Measurements from ENCODE around the gene FGD2.

Gene FGD2

GRCh38 chr6:37054580-37054979, 49.1 kb downstream of the FGD2 start:
- no peaks in the 10 kb centered on the region for H3K36me3 ChIP-seq
- intact Hi-C loops (cut with DNase I; ENCODE audit: low total_unique reads) = loop anchor here (10.0 kb wide), 2 partner anchors 50 to 150 kb away; no protein-coding TSS in a partner anchor
- DNase-seq = no peak
- H3K27me3 ChIP-seq = peaks cover 0 to 6% of the 10 kb centered on the region in 2 donors
- no peak overlapping the region for H3K4me3 ChIP-seq
- peaks cover 0 to 16% (median 5%) of the 10 kb centered on the region in 4 donors for H3K4me1 ChIP-seq
- H3K9me3 ChIP-seq = no peaks in the 10 kb centered on the region
- TF ChIP-seq, protein P1, sequence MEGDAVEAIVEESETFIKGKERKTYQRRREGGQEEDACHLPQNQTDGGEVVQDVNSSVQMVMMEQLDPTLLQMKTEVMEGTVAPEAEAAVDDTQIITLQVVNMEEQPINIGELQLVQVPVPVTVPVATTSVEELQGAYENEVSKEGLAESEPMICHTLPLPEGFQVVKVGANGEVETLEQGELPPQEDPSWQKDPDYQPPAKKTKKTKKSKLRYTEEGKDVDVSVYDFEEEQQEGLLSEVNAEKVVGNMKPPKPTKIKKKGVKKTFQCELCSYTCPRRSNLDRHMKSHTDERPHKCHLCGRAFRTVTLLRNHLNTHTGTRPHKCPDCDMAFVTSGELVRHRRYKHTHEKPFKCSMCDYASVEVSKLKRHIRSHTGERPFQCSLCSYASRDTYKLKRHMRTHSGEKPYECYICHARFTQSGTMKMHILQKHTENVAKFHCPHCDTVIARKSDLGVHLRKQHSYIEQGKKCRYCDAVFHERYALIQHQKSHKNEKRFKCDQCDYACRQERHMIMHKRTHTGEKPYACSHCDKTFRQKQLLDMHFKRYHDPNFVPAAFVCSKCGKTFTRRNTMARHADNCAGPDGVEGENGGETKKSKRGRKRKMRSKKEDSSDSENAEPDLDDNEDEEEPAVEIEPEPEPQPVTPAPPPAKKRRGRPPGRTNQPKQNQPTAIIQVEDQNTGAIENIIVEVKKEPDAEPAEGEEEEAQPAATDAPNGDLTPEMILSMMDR (IDR thresholded peaks at IDR 0.05) = no peak
- no peak overlapping the region for H3K27ac ChIP-seq

GRCh38 chr6:37056112-37056403, 50.6 kb downstream of the FGD2 start:
- Histone ChIP-seq H3K27me3 (no peaks in the 10 kb centered on the region), H3K27ac (no peak overlapping the region), H3K4me3 (no peak overlapping the region), H3K9me3 (no peaks in the 10 kb centered on the region), H3K36me3 (no peaks in the 10 kb centered on the region), H3K4me1 (peaks cover 0 to 18% (median 10%) of the 10 kb centered on the region in 4 donors)
- DNase-seq = no peak
- TF ChIP-seq, protein P1 (IDR thresholded peaks at IDR 0.05) = no peak
- intact Hi-C loops (cut with DNase I; ENCODE audit: low total_unique reads) = loop anchor here (10.0 kb wide), 2 partner anchors 49 to 149 kb away; no protein-coding TSS in a partner anchor

- Histone ChIP-seq H3K27ac (no peak overlapping the region), H3K36me3 (no peaks in the 10 kb centered on the region), H3K27me3 (no peaks in the 10 kb centered on the region), H3K4me1 (peaks cover 0 to 13% (median 9%) of the 10 kb centered on the region in 4 donors), H3K4me3 (no peak overlapping the region), H3K9me3 (no peaks in the 10 kb centered on the region)
- TF ChIP-seq, protein P1 (IDR thresholded peaks at IDR 0.05) = no peak
- no peak for DNase-seq
- intact Hi-C loops (cut with DNase I; ENCODE audit: low total_unique reads) = loop anchor here (10.0 kb wide), 2 partner anchors 48 to 148 kb away; no protein-coding TSS in a partner anchor
Observed at GRCh38 chr6:37056439-37057127, 51.1 kb downstream of the FGD2 start.

GRCh38 chr6:37057128-37057471, 51.6 kb downstream of the FGD2 start:
- TF ChIP-seq, protein P1 (IDR thresholded peaks at IDR 0.05) = no peak
- H3K27ac ChIP-seq = no peak overlapping the region
- H3K4me1 ChIP-seq = peaks cover 0 to 10% (median 9%) of the 10 kb centered on the region in 4 donors
- H3K27me3 ChIP-seq = no peaks in the 10 kb centered on the region
- no peak overlapping the region for H3K4me3 ChIP-seq
- no peaks in the 10 kb centered on the region for H3K9me3 ChIP-seq
- intact Hi-C loops (cut with DNase I; ENCODE audit: low total_unique reads) = loop anchor here (10.0 kb wide), 2 partner anchors 48 to 148 kb away; no protein-coding TSS in a partner anchor
- no peak for DNase-seq
- H3K36me3 ChIP-seq = no peaks in the 10 kb centered on the region

DNA sequence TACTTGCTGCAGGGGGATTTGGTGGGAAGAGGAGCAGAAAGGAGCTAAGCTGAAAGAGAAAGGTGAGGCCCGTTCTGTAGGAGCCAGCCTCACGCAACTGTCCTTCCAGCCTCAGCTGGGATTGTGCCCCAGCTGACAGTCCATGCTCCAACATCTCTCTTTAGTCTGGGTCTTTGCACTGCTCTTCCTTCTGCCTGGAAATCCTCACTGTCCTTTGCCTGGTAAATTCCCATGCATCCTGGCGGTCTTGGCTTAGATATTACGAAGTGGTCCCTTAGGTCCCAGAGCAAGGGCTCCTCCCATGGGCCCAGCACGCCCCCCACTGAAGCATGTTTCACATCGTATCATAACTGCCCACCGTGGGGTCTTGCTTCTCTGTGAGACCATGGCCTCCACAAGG, 52.2 kb downstream of the FGD2 start:
- peaks cover 0 to 10% (median 9%) of the 10 kb centered on the region in 4 donors for H3K4me1 ChIP-seq
- H3K27me3 ChIP-seq = no peaks in the 10 kb centered on the region
- H3K27ac ChIP-seq = no peak overlapping the region
- H3K4me3 ChIP-seq = no peak overlapping the region
- no peak for DNase-seq
- intact Hi-C loops (cut with DNase I; ENCODE audit: low total_unique reads) = loop anchor here (10.0 kb wide), 2 partner anchors 47 to 147 kb away; no protein-coding TSS in a partner anchor
- no peaks in the 10 kb centered on the region for H3K36me3 ChIP-seq
- TF ChIP-seq, protein P1 (IDR thresholded peaks at IDR 0.05) = no peak
- H3K9me3 ChIP-seq = no peaks in the 10 kb centered on the region
